ENCODE results near the gene MUL1. TPM values are rescaled to one million over a fixed set of nuclear protein-coding genes. Genes with fewer than 3 reads are reported as not detected.

MUL1 gene
- total and polyA plus RNA-seq, 2 of the 8 experiments (the other 6 are each of a cell fraction or from before 2014, with no cell fraction given): 16.4 to 20.8 TPM

- DNase-seq (ENCODE audit: low read depth in 1 of 2, low spot score in 2 of 2): peak in 1 of 2 experiments; percentile 83
- Histone ChIP-seq H3K23me2 (ENCODE audit: low read depth, low read length) (peaks cover 19% of the 10 kb centered on the region; the same call in 1 of the 2 replicates), H3K14ac (ENCODE audit: insufficient read length) (no peak within 1 kb of the TSS), H3K79me1 (ENCODE audit: low read depth, low read length) (no peaks in the 10 kb centered on the region), H2BK5ac (ENCODE audit: low read depth, low read length) (no peak within 1 kb of the TSS), H2AK5ac (ENCODE audit: low read depth, low read length) (no peak within 1 kb of the TSS), H3K56ac (replicated peaks; ENCODE audit: insufficient read length, low read depth, low read length) (no peak within 1 kb of the TSS), H2BK15ac (ENCODE audit: low read length) (peak within 1 kb of the TSS; percentile 88; the same call in 1 of the 2 replicates), H3K23ac (ENCODE audit: insufficient read length) (no peak within 1 kb of the TSS), H4K91ac (replicated peaks; ENCODE audit: insufficient read length, low read length) (peak within 1 kb of the TSS; percentile 74), H3K27me3 (replicated peaks in 1 of 4; ENCODE audit: control insufficient read depth in 3 of 4, extremely low read depth in 1 of 4, insufficient read depth in 3 of 4, low read length in 3 of 4) (peaks cover 34 to 57% (median 53%) of the 10 kb centered on the region in 4 experiments), H3K4ac (replicated peaks; ENCODE audit: insufficient read length, low read depth, low read length) (no peak within 1 kb of the TSS), H3K36me3 (ENCODE audit: control insufficient read depth in 2 of 4, insufficient read depth in 4 of 4, low read length in 3 of 4) (peaks cover 0 to 5% (median 0%) of the 10 kb centered on the region in 4 experiments; a peak in 1 of 8 replicates), H2BK12ac (ENCODE audit: low read depth, low read length) (peak within 1 kb of the TSS; percentile 90; the same call in 1 of the 2 replicates), H3K9me3 (ENCODE audit: insufficient read depth in 2 of 2, low read depth in 1 of 2, low read length in 1 of 2) (no peaks in the 10 kb centered on the region), H2BK120ac (replicated peaks; ENCODE audit: low read depth, low read length) (no peak within 1 kb of the TSS), H3K18ac (ENCODE audit: extremely low read depth, low read length) (peak within 1 kb of the TSS; percentile 71), H3K79me2 (ENCODE audit: control insufficient read depth in 1 of 2, insufficient read depth in 2 of 2, low read length in 2 of 2) (no peaks in the 10 kb centered on the region), H4K20me1 (replicated peaks in 1 of 2; ENCODE audit: control insufficient read depth in 1 of 2, insufficient read depth in 2 of 2, low read length in 2 of 2) (peaks cover 0 to 2% of the 10 kb centered on the region in 2 experiments), H4K5ac (ENCODE audit: insufficient read length, low read depth, low read length) (peak within 1 kb of the TSS; percentile 4), H3K4me3 (ENCODE audit: extremely low read depth in 1 of 4, insufficient read depth in 2 of 4, low read depth in 3 of 4, low read length in 4 of 4) (peak within 1 kb of the TSS; percentile 7 to 67 (median 42)), H2BK20ac (ENCODE audit: low read length) (no peak within 1 kb of the TSS), H3K27ac (ENCODE audit: low read depth, low read length) (no peak within 1 kb of the TSS), H2AFZ (ENCODE audit: low read length) (peak within 1 kb of the TSS; percentile 78; the same call in 1 of the 2 replicates), H4K8ac (ENCODE audit: extremely low read depth, insufficient read depth, low read length) (peak within 1 kb of the TSS; percentile 83), H3K4me2 (ENCODE audit: insufficient read depth in 1 of 2, low read depth in 2 of 2, low read length in 2 of 2) (peak within 1 kb of the TSS; percentile 64 to 96), H3K9ac (replicated peaks in 1 of 4; ENCODE audit: extremely low read depth in 1 of 4, low read depth in 3 of 4, low read length in 3 of 4) (no peak within 1 kb of the TSS; a peak in 2 of 7 replicates), H3K4me1 (replicated peaks in 1 of 4; ENCODE audit: control insufficient read depth in 3 of 4, insufficient read depth in 4 of 4, low read length in 3 of 4) (peaks cover 0 to 21% (median 11%) of the 10 kb centered on the region in 4 experiments; a peak in 4 of 7 replicates)
- CTCF ChIA-PET (ENCODE audit: partially characterized antibody): interaction anchor here (0.7 to 2.1 kb wide), 9 partner anchors 23 to 102 kb away, joined by 3 to 7 read pairs (median 4); partner anchors contain the start of genes CDA and PINK1
- POLR2A ChIA-PET (ENCODE audit: partially characterized antibody): interaction anchor here (0.5 to 2.3 kb wide), 7 partner anchors 11 to 887 kb away, joined by 3 to 5 read pairs (median 4); partner anchors contain the start of gene DDOST
- FAIRE-seq: no peak
- WGBS, 2 experiments (ENCODE audit: extremely low coverage in 1 of 2, insufficient coverage in 1 of 2, insufficient read length in 1 of 2, insufficient replicate concordance in 2 of 2, low coverage in 1 of 2, low lambda C conversion rate in 2 of 2, missing lambda C conversion rate in 1 of 2): 7% methylated on average over 29 of the region's 47 CpGs; no CpG with 5 or more reads in 1 of the 2 experiments
- TF ChIP-seq BACH1 (IDR thresholded peaks at IDR 0.05; ENCODE audit: low read length): peak; percentile 18; the same call in 1 of the 2 replicates
- TF ChIP-seq SAP30 (IDR thresholded peaks at IDR 0.05; ENCODE audit: insufficient read depth, insufficient replicate concordance, low read length): no peak
- no peak for TF ChIP-seq MAX (IDR thresholded peaks at IDR 0.05)
- peak; percentile 38 for TF ChIP-seq CREB1 (IDR thresholded peaks at IDR 0.05)
- no peak for TF ChIP-seq SIN3A (conservative IDR thresholded peaks at IDR 0.05 in 1 of 2, IDR thresholded peaks at IDR 0.05 in 1 of 2; ENCODE audit: low read depth in 1 of 2, low read length in 2 of 2)
- TF ChIP-seq ATF2 (IDR thresholded peaks at IDR 0.05; ENCODE audit: low read length): no peak
- no peak for TF ChIP-seq BRCA1 (IDR thresholded peaks at IDR 0.05; ENCODE audit: low read depth, low read length)
- peak; percentile 40; the same call in 1 of the 2 replicates for TF ChIP-seq TAF1 (IDR thresholded peaks at IDR 0.05; ENCODE audit: low read depth, low read length)
- no peak for TF ChIP-seq EGR1 (IDR thresholded peaks at IDR 0.05; ENCODE audit: borderline replicate concordance, low read depth, low read length)
Measured at GRCh38 chr1:20551945-20552727, 44.2 kb upstream of the MUL1 start, which contains the start of gene FAM43B. TSS of gene FAM43B (plus strand) at chr1:20552573. CDS start at chr1:20552974, 401 bp downstream.
